GM19438 (cell line): ENCODE measurements around the gene RYR2.
"Not testable (repeated sequence)": the region's sequence is repeated elsewhere in the genome, so short reads cannot be mapped to it uniquely, and the experiment has no call there.

Source experiments
- ATAC-seq: cut with Tn5 transposase; IDR thresholded peaks from one replicate; pipeline ENCODE4 v1.9.1; 2021; ENCODE audit warnings: low read depth; ENCODE audit not compliant: unreplicated experiment

The RYR2 gene

GRCh38 chr1:237138551-237138950 lies 96.6 kb downstream of the RYR2 start:
- no peak for ATAC-seq

- no peak for ATAC-seq
Observed at GRCh38 chr1:237139732-237140131, 97.7 kb downstream of the RYR2 start.

- no peak for ATAC-seq
Observed at GRCh38 chr1:237140986-237141385, 99.0 kb downstream of the RYR2 start.

GRCh38 chr1:237141502-237141901 lies 99.5 kb downstream of the RYR2 start:
- no peak for ATAC-seq

GRCh38 chr1:237145379-237146135 lies 103.6 kb downstream of the RYR2 start:
- ATAC-seq = no peak

GRCh38 chr1:237146241-237146640 lies 104.3 kb downstream of the RYR2 start:
- ATAC-seq = no peak

GRCh38 chr1:237149857-237150256 lies 107.9 kb downstream of the RYR2 start:
- ATAC-seq = no peak

- not testable (repeated sequence) for ATAC-seq
Observed at GRCh38 chr1:237151979-237152378, 110.0 kb downstream of the RYR2 start.

GRCh38 chr1:237152506-237153335 lies 110.7 kb downstream of the RYR2 start:
- no peak for ATAC-seq

- no peak for ATAC-seq
Observed at GRCh38 chr1:237154157-237154556, 112.2 kb downstream of the RYR2 start.

GRCh38 chr1:237164406-237165352 lies 122.7 kb downstream of the RYR2 start:
- ATAC-seq = no peak

GRCh38 chr1:237166086-237166485 lies 124.1 kb downstream of the RYR2 start:
- ATAC-seq = no peak

- no peak for ATAC-seq
Observed at GRCh38 chr1:237166593-237167101, 124.7 kb downstream of the RYR2 start.

GRCh38 chr1:237170149-237170548 lies 128.2 kb downstream of the RYR2 start:
- no peak for ATAC-seq

- no peak for ATAC-seq
Observed at GRCh38 chr1:237171454-237172117, 129.6 kb downstream of the RYR2 start.

GRCh38 chr1:237172118-237172485 lies 130.1 kb downstream of the RYR2 start:
- no peak for ATAC-seq

- no peak for ATAC-seq
Observed at GRCh38 chr1:237179503-237179902, 137.5 kb downstream of the RYR2 start.

- ATAC-seq = no peak
Observed at GRCh38 chr1:237180256-237180655, 138.3 kb downstream of the RYR2 start.

- ATAC-seq = no peak
Observed at GRCh38 chr1:237181743-237182317, 139.8 kb downstream of the RYR2 start.
